HPDE6-E6E7 (cell line): ENCODE measurements around the gene DHX8.

ENCODE experiments used
- DNase-seq: peaks from one replicate; pipeline ENCODE4 v3.0.0; 2011; ENCODE audit warnings: missing footprints; ENCODE audit errors: extremely low spot score

The DHX8 gene

GRCh38 chr17:43574348-43574747 lies 90.6 kb downstream of the DHX8 start:
- DNase-seq = no peak

- DNase-seq = no peak
Measured at GRCh38 chr17:43574896-43575525, 91.2 kb downstream of the DHX8 start.
